Stimulated activated CD4-positive, alpha-beta T cell treated with anti-CD3 and anti-CD28 coated beads, TNF-alpha, amount 100 ng/mL, for 48 hours (primary cell): ENCODE data around the gene RNF166.

Experiments
- DNase-seq, 3 donors: peaks; one replicate each; pipeline ENCODE4 v3.0.0-alpha.2; 2020; ENCODE audit warnings: low read depth in 3 of 3

The RNF166 gene

DNA sequence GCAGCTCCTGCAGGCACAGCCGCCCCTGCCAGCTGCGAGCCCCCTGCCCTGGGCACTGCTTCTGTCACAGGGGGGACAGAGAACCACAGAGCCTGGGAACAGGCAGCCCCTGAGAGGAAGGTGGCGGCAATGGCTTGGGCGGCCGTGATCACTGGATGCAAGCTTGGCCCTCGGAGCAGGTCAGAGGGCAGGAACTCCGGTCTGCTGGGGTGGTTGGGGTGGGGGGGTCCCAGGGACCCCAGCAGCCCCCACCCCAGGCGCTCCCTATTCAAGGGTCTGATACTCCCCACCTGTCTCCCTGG, 53.5 kb downstream of the RNF166 start:
- DNase-seq: no peak

- DNase-seq: no peak
These were observed 54.0 kb downstream of the RNF166 start for GRCh38 chr16:88651989-88652761.

DNA sequence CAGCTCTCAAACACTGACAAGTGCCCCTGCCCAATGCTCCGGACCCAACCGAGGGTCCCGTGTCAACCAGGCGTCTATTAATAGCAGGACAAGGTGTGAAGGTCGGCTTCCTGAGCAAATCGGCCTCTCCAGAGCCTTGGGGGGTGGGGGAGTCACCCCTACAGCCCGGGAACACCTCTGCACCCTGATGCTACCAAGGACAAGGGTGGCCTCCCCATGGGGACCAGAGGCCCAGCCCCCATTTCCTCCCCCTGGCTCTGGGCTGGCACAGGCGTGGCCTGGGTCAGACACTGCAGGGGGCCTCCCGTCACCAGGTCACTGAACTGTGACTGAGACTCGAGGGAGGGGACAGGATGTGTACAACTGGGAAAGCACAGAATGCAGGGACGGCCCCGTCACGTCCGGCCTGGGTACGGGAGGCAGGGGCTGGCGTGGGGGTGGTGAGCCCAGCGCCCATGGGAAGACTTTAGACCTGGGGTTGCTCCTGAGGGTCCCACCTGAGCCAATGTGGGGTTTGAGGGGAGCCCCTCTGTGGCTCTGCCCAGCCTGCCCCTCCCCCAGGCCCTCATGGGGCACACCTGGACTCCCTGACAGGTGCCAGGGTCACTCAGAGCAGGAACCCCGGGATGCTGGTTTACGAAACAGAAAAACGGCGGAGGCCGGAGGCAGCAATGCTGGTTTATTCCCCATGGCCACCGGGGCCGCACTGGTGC, 54.8 kb downstream of the RNF166 start:
- DNase-seq: peak; percentile 56 to 76 (median 71)

DNA sequence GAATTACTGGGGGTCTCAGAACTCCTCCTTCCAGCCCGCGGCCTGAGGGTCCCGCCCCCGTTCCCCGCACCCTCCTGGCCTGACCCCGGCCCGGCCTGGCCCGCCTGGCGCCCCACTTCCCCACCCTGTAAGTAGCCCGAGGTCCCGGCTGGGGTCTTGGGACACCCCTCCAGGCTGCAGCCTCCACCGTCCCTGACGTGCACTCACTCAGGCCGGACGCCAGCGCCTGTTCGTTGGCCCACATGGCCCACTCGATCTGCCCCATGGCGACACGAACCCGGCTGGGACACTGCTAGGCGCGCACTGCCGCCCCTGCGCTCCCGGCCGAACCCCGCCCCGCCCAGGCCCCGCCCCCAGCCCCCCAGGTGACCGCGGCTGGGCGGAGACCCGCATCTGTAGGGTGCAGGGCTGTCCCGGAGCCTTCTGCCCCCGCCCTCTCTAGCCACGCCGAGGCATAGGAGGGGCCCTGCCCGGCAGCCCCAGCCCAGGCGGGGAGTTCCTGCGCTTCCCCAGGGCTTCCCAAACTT, 55.4 kb downstream of the RNF166 start, which contains the start of gene CYBA:
CYBA (minus strand) TSS at position 305 of the 527 bp plus-strand sequence; CDS start at position 265, 40 bp downstream.
- DNase-seq: peak; percentile 65 to 80 (median 80)

GRCh38 chr16:88649924-88650748, 56.1 kb downstream of the RNF166 start:
- DNase-seq: no peak

DNA sequence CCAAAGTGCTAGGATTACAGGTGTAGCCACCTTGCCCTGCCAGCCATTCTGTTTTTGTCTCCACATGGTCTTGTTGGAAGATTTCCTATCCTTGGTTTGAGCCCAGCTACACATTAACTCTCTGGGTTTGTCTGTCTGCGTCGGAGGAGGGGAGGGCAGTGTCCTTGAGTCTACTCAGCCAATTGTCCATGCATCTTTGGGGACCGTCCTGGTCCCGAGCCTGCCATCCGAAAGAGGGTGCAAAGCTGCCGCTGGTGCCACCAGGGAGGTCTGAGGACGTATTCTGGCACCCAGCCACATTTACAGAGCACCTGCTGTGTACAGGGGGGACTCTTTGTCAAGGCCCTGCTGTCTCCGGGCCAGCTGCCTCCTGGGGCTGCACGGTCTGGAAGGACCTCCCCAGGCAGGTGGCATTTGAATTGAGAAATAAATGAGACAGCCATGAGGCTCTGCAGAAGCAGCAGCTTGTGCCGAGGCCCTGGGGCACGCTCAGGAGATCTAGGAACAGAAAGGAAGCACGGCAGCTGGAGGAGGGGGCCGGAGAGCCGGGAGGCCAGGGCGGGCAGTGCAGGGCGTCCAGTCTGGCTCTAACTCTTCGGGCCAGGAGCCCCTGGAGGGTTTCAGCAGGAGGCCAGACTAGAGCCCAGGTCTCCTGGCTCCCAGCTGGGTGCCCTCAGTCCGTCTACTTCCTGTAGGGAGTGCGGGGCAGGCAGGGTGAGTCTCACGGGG, 56.8 kb downstream of the RNF166 start:
- no peak for DNase-seq

- no peak for DNase-seq
These were observed 58.8 kb downstream of the RNF166 start for GRCh38 chr16:88647178-88648070.
